Measurements from ENCODE around the gene APEX2.

DNA sequence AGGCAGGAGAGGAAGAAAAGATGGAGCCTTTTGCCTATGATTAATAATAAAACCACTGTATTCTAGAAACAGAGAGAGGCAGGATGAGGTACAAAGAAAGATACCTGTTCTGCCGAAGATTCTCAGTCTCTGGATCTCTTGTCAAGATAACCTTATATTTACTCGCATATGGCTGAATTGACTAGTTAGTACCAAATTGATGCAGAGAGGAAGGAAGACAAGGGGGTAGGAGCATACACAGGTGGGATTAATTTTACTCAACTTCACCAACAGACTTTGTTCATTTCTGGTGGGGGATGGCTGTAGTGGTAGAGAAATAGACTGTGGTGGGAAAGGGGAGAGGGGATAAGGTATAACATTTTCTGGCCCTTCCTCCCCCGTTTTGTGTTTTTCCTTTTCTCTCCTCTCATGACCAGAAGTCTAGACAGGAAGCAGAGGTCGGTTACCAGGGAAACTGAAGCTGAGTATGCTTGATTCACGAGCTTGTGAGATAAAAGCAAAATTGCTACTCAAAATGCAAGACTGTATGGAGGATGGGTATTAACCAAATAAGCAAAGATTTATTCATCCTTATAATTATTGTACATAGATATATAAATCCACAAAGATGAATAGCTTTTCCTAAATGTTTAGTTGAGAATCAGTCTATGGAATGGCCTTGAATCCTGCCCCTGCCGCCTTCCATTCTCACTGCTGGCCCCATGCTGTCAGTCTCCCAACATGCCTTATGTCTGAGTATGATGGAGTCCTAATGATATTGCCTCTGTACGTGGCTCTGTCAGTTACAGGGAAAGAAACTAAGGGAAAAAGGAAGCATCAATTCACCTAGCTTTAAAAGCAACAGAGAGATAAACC, 56.9 kb downstream of the APEX2 start:
- TF ChIP-seq, protein P1, sequence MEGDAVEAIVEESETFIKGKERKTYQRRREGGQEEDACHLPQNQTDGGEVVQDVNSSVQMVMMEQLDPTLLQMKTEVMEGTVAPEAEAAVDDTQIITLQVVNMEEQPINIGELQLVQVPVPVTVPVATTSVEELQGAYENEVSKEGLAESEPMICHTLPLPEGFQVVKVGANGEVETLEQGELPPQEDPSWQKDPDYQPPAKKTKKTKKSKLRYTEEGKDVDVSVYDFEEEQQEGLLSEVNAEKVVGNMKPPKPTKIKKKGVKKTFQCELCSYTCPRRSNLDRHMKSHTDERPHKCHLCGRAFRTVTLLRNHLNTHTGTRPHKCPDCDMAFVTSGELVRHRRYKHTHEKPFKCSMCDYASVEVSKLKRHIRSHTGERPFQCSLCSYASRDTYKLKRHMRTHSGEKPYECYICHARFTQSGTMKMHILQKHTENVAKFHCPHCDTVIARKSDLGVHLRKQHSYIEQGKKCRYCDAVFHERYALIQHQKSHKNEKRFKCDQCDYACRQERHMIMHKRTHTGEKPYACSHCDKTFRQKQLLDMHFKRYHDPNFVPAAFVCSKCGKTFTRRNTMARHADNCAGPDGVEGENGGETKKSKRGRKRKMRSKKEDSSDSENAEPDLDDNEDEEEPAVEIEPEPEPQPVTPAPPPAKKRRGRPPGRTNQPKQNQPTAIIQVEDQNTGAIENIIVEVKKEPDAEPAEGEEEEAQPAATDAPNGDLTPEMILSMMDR (conservative IDR thresholded peaks at IDR 0.05): no peak
- TF ChIP-seq ZFX (IDR thresholded peaks at IDR 0.05): no peak

Data from C4-2B (cell line).